Natural killer cell (primary cell): Measurements from ENCODE around the gene ZNF830. TPM values are rescaled to one million over a fixed set of nuclear protein-coding genes. Genes with fewer than 3 reads are reported as not detected.

Experiments used
- ATAC-seq, 3 donors: fragments of 150-1000 bp in 2 of 3; fragments of 200-7000 bp in 1 of 3; cut with Tn5 transposase; 1 replicate in 1 of 3; 2 replicates in 2 of 3; pipeline ENCODE4 v1.10.0; 2021; ENCODE audit warnings: mild to moderate bottlenecking in 2 of 3, moderate library complexity in 2 of 3
- DNase-seq, 2 donors: peaks; one replicate each; pipeline versions ENCODE4 v3.0.0 to v3.0.0-alpha.2; 2013 to 2021; ENCODE audit warnings: mixed read lengths in 1 of 2
- H3K27ac ChIP-seq: one replicate; pipeline ENCODE4 v1.5.1; 2013; ENCODE audit warnings: mild to moderate bottlenecking, low read length
- H3K27me3 ChIP-seq: one replicate; pipeline ENCODE4 v1.6.1; 2013; ENCODE audit warnings: low read length; ENCODE audit not compliant: control insufficient read depth, insufficient read depth
- H3K36me3 ChIP-seq: one replicate; pipeline ENCODE4 v1.6.1; 2013; ENCODE audit warnings: low read length; ENCODE audit not compliant: control insufficient read depth, insufficient read depth
- H3K4me1 ChIP-seq: one replicate; pipeline ENCODE4 v1.6.1; 2013; ENCODE audit warnings: low read length; ENCODE audit not compliant: control insufficient read depth, insufficient read depth
- H3K4me3 ChIP-seq: one replicate; pipeline ENCODE4 v1.5.1; 2013; ENCODE audit warnings: low read length
- H3K9me3 ChIP-seq: one replicate; pipeline ENCODE4 v1.6.1; 2013; ENCODE audit warnings: low read length; ENCODE audit not compliant: control insufficient read depth, insufficient read depth
- H3K27ac Mint-ChIP-seq, 2 donors: one replicate each; pipeline ENCODE4 v1.8.0; 2022; ENCODE audit warnings: mild to moderate bottlenecking in 2 of 2, mixed read lengths in 2 of 2, moderate library complexity in 1 of 2
- H3K27me3 Mint-ChIP-seq, 2 donors: one replicate each; pipeline ENCODE4 v1.8.0; 2022; ENCODE audit warnings: low read depth in 2 of 2, mixed read lengths in 2 of 2
- H3K36me3 Mint-ChIP-seq: one replicate; pipeline ENCODE4 v1.8.0; 2022; ENCODE audit warnings: mixed read lengths
- H3K4me1 Mint-ChIP-seq, 2 donors: one replicate each; pipeline ENCODE4 v1.8.0; 2022; ENCODE audit warnings: mixed read lengths in 2 of 2
- H3K4me3 Mint-ChIP-seq: one replicate; pipeline ENCODE4 v1.8.0; 2022; ENCODE audit warnings: mild to moderate bottlenecking, moderate library complexity, mixed read lengths
- H3K9me3 Mint-ChIP-seq, 2 donors: one replicate each; pipeline ENCODE4 v1.8.0; 2022; ENCODE audit warnings: mixed read lengths in 2 of 2
- WGBS: methylation state at CpG from one replicate; pipeline ENCODE4 v1.1.7; 2013; ENCODE audit warnings: missing lambda C conversion rate; ENCODE audit not compliant: insufficient coverage; 5-methylcytosine and 5-hydroxymethylcytosine counted together
- intact Hi-C: fragments of 100-400 bp; cut with micrococcal nuclease; formaldehyde crosslinking; loops from one replicate; pipeline ENCODE4 v1.14.2; 2022
- total RNA-seq, 4 donors: library from RNA; stranded (reverse); fragments of 120-200 nt in 1 of 4; gene quantifications; one replicate each; pipeline versions ENCODE4 v1.2.3 to v1.2.4, GENCODE V29; 2013 to 2022
- TF ChIP-seq, protein P1 (sequence below): fragments of 200-600 bp; IDR thresholded peaks from one replicate; pipeline ENCODE4 v1.8.0; 2022; ENCODE audit warnings: antibody characterized with exemption

ZNF830 gene
- total RNA-seq, 3 donors from 2014 or later (not counting 1 experiment from before 2014, with no cell fraction given): 33.2 to 44.4 (median 34.3) TPM

DNA sequence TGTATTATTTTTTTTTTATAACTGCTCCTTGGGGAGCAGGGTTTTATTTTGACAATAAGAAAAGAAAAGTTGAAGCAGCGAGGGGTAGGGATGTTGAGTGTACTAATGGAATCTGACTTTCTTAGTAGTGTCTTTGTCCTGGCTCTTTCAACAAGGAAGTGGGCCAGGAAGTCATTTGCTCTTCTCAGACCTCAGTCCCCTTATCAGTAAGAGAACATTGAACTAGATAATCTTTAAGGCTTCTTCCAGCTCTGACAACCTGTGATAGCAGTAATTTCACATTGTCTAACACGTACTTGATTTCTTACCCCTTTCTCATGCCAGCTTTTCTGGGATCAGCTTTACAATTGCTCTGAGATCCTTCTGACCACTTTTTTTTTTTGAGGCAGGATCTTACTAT, 27.3 kb downstream of the ZNF830 start:
- H3K4me3 ChIP-seq: no peak overlapping the region
- H3K27ac ChIP-seq: no peak overlapping the region
- DNase-seq (no peak), ATAC-seq (no peak)
- Mint-ChIP-seq H3K4me3 (no peak overlapping the region), H3K4me1 (peaks cover 12 to 25% of the 10 kb centered on the region in 2 donors), H3K36me3 (no peaks in the 10 kb centered on the region), H3K27me3 (no peaks in the 10 kb centered on the region), H3K9me3 (no peaks in the 10 kb centered on the region), H3K27ac (no peak overlapping the region)
- WGBS: 92% methylated on average over 2 of the region's 2 CpGs
- H3K4me1 ChIP-seq: peaks cover 26% of the 10 kb centered on the region
- TF ChIP-seq, protein P1, sequence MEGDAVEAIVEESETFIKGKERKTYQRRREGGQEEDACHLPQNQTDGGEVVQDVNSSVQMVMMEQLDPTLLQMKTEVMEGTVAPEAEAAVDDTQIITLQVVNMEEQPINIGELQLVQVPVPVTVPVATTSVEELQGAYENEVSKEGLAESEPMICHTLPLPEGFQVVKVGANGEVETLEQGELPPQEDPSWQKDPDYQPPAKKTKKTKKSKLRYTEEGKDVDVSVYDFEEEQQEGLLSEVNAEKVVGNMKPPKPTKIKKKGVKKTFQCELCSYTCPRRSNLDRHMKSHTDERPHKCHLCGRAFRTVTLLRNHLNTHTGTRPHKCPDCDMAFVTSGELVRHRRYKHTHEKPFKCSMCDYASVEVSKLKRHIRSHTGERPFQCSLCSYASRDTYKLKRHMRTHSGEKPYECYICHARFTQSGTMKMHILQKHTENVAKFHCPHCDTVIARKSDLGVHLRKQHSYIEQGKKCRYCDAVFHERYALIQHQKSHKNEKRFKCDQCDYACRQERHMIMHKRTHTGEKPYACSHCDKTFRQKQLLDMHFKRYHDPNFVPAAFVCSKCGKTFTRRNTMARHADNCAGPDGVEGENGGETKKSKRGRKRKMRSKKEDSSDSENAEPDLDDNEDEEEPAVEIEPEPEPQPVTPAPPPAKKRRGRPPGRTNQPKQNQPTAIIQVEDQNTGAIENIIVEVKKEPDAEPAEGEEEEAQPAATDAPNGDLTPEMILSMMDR: no peak
- H3K27me3 ChIP-seq: no peaks in the 10 kb centered on the region
- H3K9me3 ChIP-seq: no peaks in the 10 kb centered on the region
- H3K36me3 ChIP-seq: peaks cover 53% of the 10 kb centered on the region
- intact Hi-C loops: loop anchor here (10.0 kb wide), 1 partner anchor 444 kb away; no protein-coding TSS in a partner anchor

- no peak overlapping the region for H3K27ac Mint-ChIP-seq
- Histone ChIP-seq H3K9me3 (no peaks in the 10 kb centered on the region), H3K4me1 (peaks cover 26% of the 10 kb centered on the region), H3K36me3 (peaks cover 62% of the 10 kb centered on the region), H3K27ac (no peak overlapping the region), H3K27me3 (no peaks in the 10 kb centered on the region), H3K4me3 (no peak overlapping the region)
- no peak overlapping the region for H3K4me3 Mint-ChIP-seq
- 96% methylated on average over 10 of the region's 10 CpGs for WGBS
- no peaks in the 10 kb centered on the region for H3K9me3 Mint-ChIP-seq
- H3K36me3 Mint-ChIP-seq: no peaks in the 10 kb centered on the region
- TF ChIP-seq, protein P1: no peak
- no peak for DNase-seq
- peaks cover 8 to 17% of the 10 kb centered on the region in 2 donors for H3K4me1 Mint-ChIP-seq
- H3K27me3 Mint-ChIP-seq: no peaks in the 10 kb centered on the region
- ATAC-seq: no peak
- intact Hi-C loops: loop anchor here (10.0 kb wide), 1 partner anchor 445 kb away; no protein-coding TSS in a partner anchor
These were observed 28.1 kb downstream of the ZNF830 start for GRCh38 chr17:34989473-34989872.

- peak overlapping the region; percentile 71 for H3K27ac ChIP-seq
- no peaks in the 10 kb centered on the region for H3K27me3 Mint-ChIP-seq
- WGBS: 73% methylated on average over 6 of the region's 6 CpGs
- ATAC-seq (peak in 1 of 3 donors; percentile 52), DNase-seq (no peak)
- no peak overlapping the region for H3K4me3 ChIP-seq
- H3K36me3 ChIP-seq: peaks cover 65% of the 10 kb centered on the region
- no peaks in the 10 kb centered on the region for H3K36me3 Mint-ChIP-seq
- H3K9me3 ChIP-seq: no peaks in the 10 kb centered on the region
- H3K4me1 Mint-ChIP-seq: peaks cover 8 to 16% of the 10 kb centered on the region in 2 donors
- no peaks in the 10 kb centered on the region for H3K9me3 Mint-ChIP-seq
- peak overlapping the region in 1 of 2 donors; percentile 69 for H3K27ac Mint-ChIP-seq
- H3K4me3 Mint-ChIP-seq: peak overlapping the region; percentile 6
- intact Hi-C loops: no loop called here
- TF ChIP-seq, protein P1: no peak
- H3K4me1 ChIP-seq: peaks cover 26% of the 10 kb centered on the region
- no peaks in the 10 kb centered on the region for H3K27me3 ChIP-seq
These were observed 29.6 kb downstream of the ZNF830 start for GRCh38 chr17:34990921-34991365.

DNA sequence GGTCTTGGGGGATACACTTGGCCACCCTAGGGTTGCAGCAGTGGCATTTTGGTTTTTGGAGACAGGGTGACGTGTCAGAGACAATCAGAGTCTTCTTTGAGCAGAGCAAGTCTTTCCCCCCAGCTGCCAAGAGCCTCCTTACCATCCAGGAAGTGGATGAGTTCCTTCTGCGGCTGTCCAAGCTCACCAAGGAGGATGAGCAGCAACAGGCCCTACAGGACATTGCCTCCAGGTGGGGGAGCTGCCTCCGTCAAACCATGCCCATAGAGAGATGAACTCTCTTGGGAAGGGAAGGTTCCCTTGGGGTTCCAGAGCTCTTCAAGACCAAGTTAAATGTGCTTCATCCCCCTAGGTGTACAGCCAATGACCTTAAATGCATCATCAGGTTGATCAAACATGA, 30.3 kb downstream of the ZNF830 start:
- Mint-ChIP-seq H3K36me3 (no peaks in the 10 kb centered on the region), H3K4me3 (no peak overlapping the region), H3K4me1 (peaks cover 8 to 16% of the 10 kb centered on the region in 2 donors), H3K27ac (peak overlapping the region in 1 of 2 donors; percentile 69), H3K9me3 (no peaks in the 10 kb centered on the region), H3K27me3 (no peaks in the 10 kb centered on the region)
- peaks cover 26% of the 10 kb centered on the region for H3K4me1 ChIP-seq
- H3K36me3 ChIP-seq: peaks cover 65% of the 10 kb centered on the region
- H3K27ac ChIP-seq: peak overlapping the region; percentile 71
- intact Hi-C loops: no loop called here
- H3K4me3 ChIP-seq: no peak overlapping the region
- H3K27me3 ChIP-seq: no peaks in the 10 kb centered on the region
- whole genome bisulfite sequencing: 82% methylated on average over 3 of the region's 3 CpGs
- TF ChIP-seq, protein P1: no peak
- DNase-seq: no peak
- no peaks in the 10 kb centered on the region for H3K9me3 ChIP-seq
- ATAC-seq: no peak
